AG09309 (cell line): Measurements from ENCODE around the gene FGF14.
"Not testable (repeated sequence)": the region's sequence is repeated elsewhere in the genome, so short reads cannot be mapped to it uniquely, and the experiment has no call there.

Experiments
- DNase-seq: peaks from one replicate; pipeline ENCODE4 v3.0.0-alpha.2; 2010; ENCODE audit warnings: low read depth
- H3K4me3 ChIP-seq: 2 replicates; pipeline ENCODE4 v1.5.1; 2011; ENCODE audit warnings: mild to moderate bottlenecking, low read depth, low read length, moderate library complexity; ENCODE audit not compliant: control insufficient read depth
- CTCF ChIP-seq: IDR thresholded peaks from 2 replicates; pipeline ENCODE4 v1.5.1; 2011; ENCODE audit warnings: mild to moderate bottlenecking, low read depth, low read length, inconsistent platforms; ENCODE audit not compliant: insufficient read depth, control insufficient read depth; ENCODE audit errors: missing control alignments

Gene FGF14

GRCh38 chr13:102145750-102146149, 256.1 kb downstream of the FGF14 start:
- DNase-seq, result no peak
- no peak for TF ChIP-seq CTCF
- no peak overlapping the region for H3K4me3 ChIP-seq

GRCh38 chr13:102142473-102142826, 259.4 kb downstream of the FGF14 start:
- no peak for TF ChIP-seq CTCF
- no peak overlapping the region for H3K4me3 ChIP-seq
- DNase-seq, result no peak

GRCh38 chr13:102141625-102142472, 260.0 kb downstream of the FGF14 start:
- H3K4me3 ChIP-seq, result no peak overlapping the region
- TF ChIP-seq CTCF, result peak; percentile 62
- DNase-seq, result peak; percentile 3

GRCh38 chr13:102139626-102140025, 262.2 kb downstream of the FGF14 start:
- no peak overlapping the region for H3K4me3 ChIP-seq
- DNase-seq, result no peak
- TF ChIP-seq CTCF, result no peak

- H3K4me3 ChIP-seq, result no peak overlapping the region
- DNase-seq, result no peak
- TF ChIP-seq CTCF, result no peak
Measured at GRCh38 chr13:102138635-102139190, 263.1 kb downstream of the FGF14 start.

GRCh38 chr13:102137904-102138303, 263.9 kb downstream of the FGF14 start:
- DNase-seq, H3K4me3 ChIP-seq: not testable (repeated sequence)

- no peak overlapping the region for H3K4me3 ChIP-seq
- TF ChIP-seq CTCF, result no peak
- DNase-seq, result no peak
Measured at GRCh38 chr13:102136735-102137296, 265.0 kb downstream of the FGF14 start.
